HEK293 (cell line): ENCODE data around the gene IL3RA.

Experiments
- CTCF ChIA-PET: fragments of 350-600 bp; formaldehyde crosslinking; extraction: SDS; loops from one replicate; lab custom pipeline; 2021; ENCODE audit warnings: antibody characterized with exemption; lab: Yijun Ruan, JAX
- POLR2A ChIA-PET: fragments of 300-600 bp; formaldehyde crosslinking; extraction: SDS; loops from one replicate; lab custom pipeline; 2020; ENCODE audit warnings: antibody characterized with exemption, inconsistent platforms; lab: Yijun Ruan, JAX
- H3K27ac ChIP-seq: fragments of 200-500 bp; sonication (Bioruptor generic); 2 replicates; pipeline ENCODE4 v1.5.1; 2014; ENCODE audit warnings: low read depth, low read length, control low read depth, inconsistent platforms; ENCODE audit errors: extremely low read depth
- H3K36me3 ChIP-seq, 2 experiments: fragments of 200-500 bp in 1 of 2; sonication (Bioruptor generic) in 1 of 2; 1 replicate in 1 of 2; 2 replicates in 1 of 2; pipeline ENCODE4 v1.5.1; 2014 to 2017; ENCODE audit warnings: inconsistent platforms in 2 of 2, low read length in 2 of 2; ENCODE audit not compliant: control insufficient read depth in 2 of 2, insufficient read depth in 1 of 2
- H3K4me1 ChIP-seq: fragments of 200-500 bp; sonication (Bioruptor generic); 2 replicates; pipeline ENCODE4 v1.5.1; 2014; ENCODE audit warnings: mild to moderate bottlenecking, low read length, inconsistent platforms; ENCODE audit not compliant: control insufficient read depth, insufficient read depth
- H3K4me3 ChIP-seq: 2 replicates; pipeline ENCODE4 v1.5.1; 2011; ENCODE audit warnings: low read depth, mild to moderate bottlenecking, control low read depth, low read length, moderate library complexity
- H3K9me3 ChIP-seq: fragments of 200-500 bp; sonication (Bioruptor generic); 2 replicates; pipeline ENCODE4 v1.5.1; 2014; ENCODE audit warnings: low read depth, low read length, inconsistent platforms; ENCODE audit not compliant: control insufficient read depth, insufficient read depth
- GLIS1 ChIP-seq: fragments of 450-650 bp; formaldehyde crosslinking; IDR thresholded peaks from 2 replicates; pipeline ENCODE4 v1.5.1; 2016; ENCODE audit warnings: missing biosample characterization, missing genetic modification characterization
- GLIS2 ChIP-seq: fragments of 450-650 bp; formaldehyde crosslinking; IDR thresholded peaks from 2 replicates; pipeline ENCODE4 v1.5.1; 2016; ENCODE audit warnings: missing biosample characterization, missing genetic modification characterization
- HOXD13 ChIP-seq: sonication (generic); formaldehyde crosslinking; IDR thresholded peaks from 2 replicates; pipeline ENCODE4 v1.8.0; 2022; ENCODE audit warnings: missing genetic modification reagents, borderline replicate concordance
- SALL2 ChIP-seq: fragments of 450-650 bp; formaldehyde crosslinking; IDR thresholded peaks from 2 replicates; pipeline ENCODE4 v1.5.0; 2017; ENCODE audit warnings: missing biosample characterization, mild to moderate bottlenecking, missing genetic modification characterization, borderline replicate concordance
- ZFHX2 ChIP-seq: fragments of 450-650 bp; formaldehyde crosslinking; conservative IDR thresholded peaks from 2 replicates; pipeline ENCODE4 v1.5.1; 2016; ENCODE audit warnings: missing biosample characterization, missing genetic modification characterization
- ZIC2 ChIP-seq: fragments of 450-650 bp; formaldehyde crosslinking; IDR thresholded peaks from 2 replicates; pipeline ENCODE4 v1.5.1; 2016; ENCODE audit warnings: missing biosample characterization, missing genetic modification characterization
- ZNF121 ChIP-seq: fragments of 450-650 bp; formaldehyde crosslinking; IDR thresholded peaks from 2 replicates; pipeline ENCODE4 v1.5.1; 2016; ENCODE audit warnings: missing biosample characterization, missing genetic modification characterization
- ZNF138 ChIP-seq: fragments of 450-650 bp; formaldehyde crosslinking; IDR thresholded peaks from 2 replicates; pipeline ENCODE4 v1.5.1; 2016; ENCODE audit warnings: missing biosample characterization, missing genetic modification characterization, borderline replicate concordance
- ZNF223 ChIP-seq: fragments of 450-650 bp; formaldehyde crosslinking; IDR thresholded peaks from 2 replicates; pipeline ENCODE4 v1.5.1; 2016; ENCODE audit warnings: missing biosample characterization, missing genetic modification characterization
- ZNF335 ChIP-seq: fragments of 450-650 bp; formaldehyde crosslinking; conservative IDR thresholded peaks from 2 replicates; pipeline ENCODE4 v1.5.1; 2016; ENCODE audit warnings: missing biosample characterization, missing genetic modification characterization
- ZNF48 ChIP-seq: fragments of 450-650 bp; formaldehyde crosslinking; IDR thresholded peaks from 2 replicates; pipeline ENCODE4 v1.5.1; 2016; ENCODE audit warnings: missing biosample characterization, missing genetic modification characterization
- ZNF654 ChIP-seq: fragments of 450-650 bp; formaldehyde crosslinking; IDR thresholded peaks from 2 replicates; pipeline ENCODE4 v1.5.1; 2016; ENCODE audit warnings: low read depth, missing biosample characterization, missing genetic modification characterization
- ZNF776 ChIP-seq: fragments of 450-650 bp; formaldehyde crosslinking; IDR thresholded peaks from 2 replicates; pipeline ENCODE4 v1.5.0; 2017; ENCODE audit warnings: missing biosample characterization, missing genetic modification characterization, borderline replicate concordance
- TF ChIP-seq, protein P1 (sequence below): fragments of 450-650 bp; formaldehyde crosslinking; IDR thresholded peaks from 2 replicates; pipeline ENCODE4 v1.5.1; 2016; ENCODE audit warnings: missing biosample characterization, missing genetic modification characterization
- TF ChIP-seq, protein P2 (sequence below): fragments of 450-650 bp; formaldehyde crosslinking; IDR thresholded peaks from 2 replicates; pipeline ENCODE4 v1.5.1; 2017; ENCODE audit warnings: missing biosample characterization, missing genetic modification characterization
- TF ChIP-seq, protein P3 (sequence below): fragments of 450-650 bp; formaldehyde crosslinking; IDR thresholded peaks from 2 replicates; pipeline ENCODE4 v1.5.1; 2016; ENCODE audit warnings: missing biosample characterization, missing genetic modification characterization
- TF ChIP-seq, protein P4 (sequence below): fragments of 450-650 bp; formaldehyde crosslinking; IDR thresholded peaks from 2 replicates; pipeline ENCODE4 v1.5.1; 2016; ENCODE audit warnings: missing biosample characterization, missing genetic modification characterization
- TF ChIP-seq, protein P5 (sequence below): fragments of 450-650 bp; formaldehyde crosslinking; conservative IDR thresholded peaks from 2 replicates; pipeline ENCODE4 v1.5.1; 2016; ENCODE audit warnings: low read depth, missing biosample characterization, missing genetic modification characterization

IL3RA gene

DNA sequence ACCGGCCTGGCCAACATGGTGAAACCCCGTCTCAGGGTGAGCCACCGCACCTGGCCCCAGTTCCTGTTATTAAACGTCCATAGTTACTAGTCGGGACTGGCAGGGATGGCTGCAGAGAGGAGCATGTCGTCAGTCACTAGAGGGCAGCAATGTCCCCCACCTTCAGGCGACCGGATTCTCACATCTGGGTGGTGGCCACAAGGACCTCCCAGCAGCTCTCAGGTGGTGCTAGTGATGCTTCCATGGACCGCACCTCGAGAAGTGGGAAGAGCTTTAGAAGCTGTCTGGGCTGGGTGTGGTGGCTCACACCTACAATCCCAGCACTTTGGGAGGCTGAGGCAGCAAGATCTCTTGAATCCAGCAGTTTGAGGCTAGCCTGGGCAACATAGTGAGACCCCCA, 13.3 kb upstream of the IL3RA start:
- Histone ChIP-seq H3K36me3 (no peaks in the 10 kb centered on the region), H3K4me3 (no peak overlapping the region), H3K9me3 (no peaks in the 10 kb centered on the region), H3K27ac (no peak overlapping the region), H3K4me1 (no peaks in the 10 kb centered on the region)
- TF ChIP-seq, protein P1, sequence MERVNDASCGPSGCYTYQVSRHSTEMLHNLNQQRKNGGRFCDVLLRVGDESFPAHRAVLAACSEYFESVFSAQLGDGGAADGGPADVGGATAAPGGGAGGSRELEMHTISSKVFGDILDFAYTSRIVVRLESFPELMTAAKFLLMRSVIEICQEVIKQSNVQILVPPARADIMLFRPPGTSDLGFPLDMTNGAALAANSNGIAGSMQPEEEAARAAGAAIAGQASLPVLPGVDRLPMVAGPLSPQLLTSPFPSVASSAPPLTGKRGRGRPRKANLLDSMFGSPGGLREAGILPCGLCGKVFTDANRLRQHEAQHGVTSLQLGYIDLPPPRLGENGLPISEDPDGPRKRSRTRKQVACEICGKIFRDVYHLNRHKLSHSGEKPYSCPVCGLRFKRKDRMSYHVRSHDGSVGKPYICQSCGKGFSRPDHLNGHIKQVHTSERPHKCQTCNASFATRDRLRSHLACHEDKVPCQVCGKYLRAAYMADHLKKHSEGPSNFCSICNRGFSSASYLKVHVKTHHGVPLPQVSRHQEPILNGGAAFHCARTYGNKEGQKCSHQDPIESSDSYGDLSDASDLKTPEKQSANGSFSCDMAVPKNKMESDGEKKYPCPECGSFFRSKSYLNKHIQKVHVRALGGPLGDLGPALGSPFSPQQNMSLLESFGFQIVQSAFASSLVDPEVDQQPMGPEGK (tag by site-specific recombination): peak; percentile 11; the same call in 1 of the 2 replicates
- no peak for TF ChIP-seq SALL2
- peak; percentile 52 for TF ChIP-seq GLIS1 (tag by site-specific recombination)
- TF ChIP-seq, protein P2, sequence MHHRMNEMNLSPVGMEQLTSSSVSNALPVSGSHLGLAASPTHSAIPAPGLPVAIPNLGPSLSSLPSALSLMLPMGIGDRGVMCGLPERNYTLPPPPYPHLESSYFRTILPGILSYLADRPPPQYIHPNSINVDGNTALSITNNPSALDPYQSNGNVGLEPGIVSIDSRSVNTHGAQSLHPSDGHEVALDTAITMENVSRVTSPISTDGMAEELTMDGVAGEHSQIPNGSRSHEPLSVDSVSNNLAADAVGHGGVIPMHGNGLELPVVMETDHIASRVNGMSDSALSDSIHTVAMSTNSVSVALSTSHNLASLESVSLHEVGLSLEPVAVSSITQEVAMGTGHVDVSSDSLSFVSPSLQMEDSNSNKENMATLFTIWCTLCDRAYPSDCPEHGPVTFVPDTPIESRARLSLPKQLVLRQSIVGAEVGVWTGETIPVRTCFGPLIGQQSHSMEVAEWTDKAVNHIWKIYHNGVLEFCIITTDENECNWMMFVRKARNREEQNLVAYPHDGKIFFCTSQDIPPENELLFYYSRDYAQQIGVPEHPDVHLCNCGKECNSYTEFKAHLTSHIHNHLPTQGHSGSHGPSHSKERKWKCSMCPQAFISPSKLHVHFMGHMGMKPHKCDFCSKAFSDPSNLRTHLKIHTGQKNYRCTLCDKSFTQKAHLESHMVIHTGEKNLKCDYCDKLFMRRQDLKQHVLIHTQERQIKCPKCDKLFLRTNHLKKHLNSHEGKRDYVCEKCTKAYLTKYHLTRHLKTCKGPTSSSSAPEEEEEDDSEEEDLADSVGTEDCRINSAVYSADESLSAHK (tag by site-specific recombination): no peak
- TF ChIP-seq, protein P3, sequence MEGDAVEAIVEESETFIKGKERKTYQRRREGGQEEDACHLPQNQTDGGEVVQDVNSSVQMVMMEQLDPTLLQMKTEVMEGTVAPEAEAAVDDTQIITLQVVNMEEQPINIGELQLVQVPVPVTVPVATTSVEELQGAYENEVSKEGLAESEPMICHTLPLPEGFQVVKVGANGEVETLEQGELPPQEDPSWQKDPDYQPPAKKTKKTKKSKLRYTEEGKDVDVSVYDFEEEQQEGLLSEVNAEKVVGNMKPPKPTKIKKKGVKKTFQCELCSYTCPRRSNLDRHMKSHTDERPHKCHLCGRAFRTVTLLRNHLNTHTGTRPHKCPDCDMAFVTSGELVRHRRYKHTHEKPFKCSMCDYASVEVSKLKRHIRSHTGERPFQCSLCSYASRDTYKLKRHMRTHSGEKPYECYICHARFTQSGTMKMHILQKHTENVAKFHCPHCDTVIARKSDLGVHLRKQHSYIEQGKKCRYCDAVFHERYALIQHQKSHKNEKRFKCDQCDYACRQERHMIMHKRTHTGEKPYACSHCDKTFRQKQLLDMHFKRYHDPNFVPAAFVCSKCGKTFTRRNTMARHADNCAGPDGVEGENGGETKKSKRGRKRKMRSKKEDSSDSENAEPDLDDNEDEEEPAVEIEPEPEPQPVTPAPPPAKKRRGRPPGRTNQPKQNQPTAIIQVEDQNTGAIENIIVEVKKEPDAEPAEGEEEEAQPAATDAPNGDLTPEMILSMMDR: peak; percentile 15; the same call in 1 of the 2 replicates
- peak; percentile 36 for TF ChIP-seq ZNF654 (tag by site-specific recombination)
- TF ChIP-seq GLIS2 (tag by site-specific recombination): peak; percentile 25; the same call in 1 of the 2 replicates
- peak; percentile 85 for TF ChIP-seq ZNF121 (tag by site-specific recombination)
- CTCF ChIA-PET: no interaction called here
- POLR2A ChIA-PET: no interaction called here

DNA sequence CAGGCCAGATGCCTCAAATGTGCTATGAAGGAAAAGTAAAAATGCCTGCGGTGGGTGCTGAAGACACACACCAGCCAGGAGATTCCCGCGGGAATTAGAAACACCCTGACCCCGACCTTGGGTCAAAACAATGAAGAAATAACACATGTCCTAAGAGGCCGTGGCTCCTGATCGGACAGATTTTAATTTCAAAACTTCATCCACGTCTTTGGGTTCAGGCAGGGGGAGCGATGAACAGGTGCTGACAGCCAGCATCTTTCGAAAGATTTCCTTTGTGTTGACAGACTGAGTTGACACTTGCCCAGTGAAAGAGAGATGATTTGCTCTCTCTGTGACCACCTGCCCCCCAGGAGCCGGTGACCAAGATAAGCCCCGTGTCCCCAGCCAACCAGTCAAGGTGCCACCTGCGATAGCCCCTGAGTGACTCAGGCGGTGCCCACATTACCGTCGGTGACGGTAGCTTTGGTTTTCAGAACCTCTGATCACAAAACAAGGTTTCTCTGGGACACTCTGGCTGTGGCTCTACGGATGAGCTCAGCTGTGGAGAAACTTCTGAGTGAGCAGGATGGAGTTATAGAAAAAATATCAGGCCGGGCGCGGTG, 11.0 kb upstream of the IL3RA start:
- H3K4me3 ChIP-seq: no peak overlapping the region
- no peaks in the 10 kb centered on the region for H3K9me3 ChIP-seq
- H3K36me3 ChIP-seq: no peaks in the 10 kb centered on the region
- no peak overlapping the region for H3K27ac ChIP-seq
- ChIA-PET POLR2A (no interaction called here), CTCF (no interaction called here)
- H3K4me1 ChIP-seq: no peaks in the 10 kb centered on the region
- TF ChIP-seq ZNF48 (tag by site-specific recombination): no peak
- no peak for TF ChIP-seq ZFHX2
- no peak for TF ChIP-seq ZNF223
- no peak for TF ChIP-seq ZNF335 (tag by site-specific recombination)
- TF ChIP-seq, protein P4, sequence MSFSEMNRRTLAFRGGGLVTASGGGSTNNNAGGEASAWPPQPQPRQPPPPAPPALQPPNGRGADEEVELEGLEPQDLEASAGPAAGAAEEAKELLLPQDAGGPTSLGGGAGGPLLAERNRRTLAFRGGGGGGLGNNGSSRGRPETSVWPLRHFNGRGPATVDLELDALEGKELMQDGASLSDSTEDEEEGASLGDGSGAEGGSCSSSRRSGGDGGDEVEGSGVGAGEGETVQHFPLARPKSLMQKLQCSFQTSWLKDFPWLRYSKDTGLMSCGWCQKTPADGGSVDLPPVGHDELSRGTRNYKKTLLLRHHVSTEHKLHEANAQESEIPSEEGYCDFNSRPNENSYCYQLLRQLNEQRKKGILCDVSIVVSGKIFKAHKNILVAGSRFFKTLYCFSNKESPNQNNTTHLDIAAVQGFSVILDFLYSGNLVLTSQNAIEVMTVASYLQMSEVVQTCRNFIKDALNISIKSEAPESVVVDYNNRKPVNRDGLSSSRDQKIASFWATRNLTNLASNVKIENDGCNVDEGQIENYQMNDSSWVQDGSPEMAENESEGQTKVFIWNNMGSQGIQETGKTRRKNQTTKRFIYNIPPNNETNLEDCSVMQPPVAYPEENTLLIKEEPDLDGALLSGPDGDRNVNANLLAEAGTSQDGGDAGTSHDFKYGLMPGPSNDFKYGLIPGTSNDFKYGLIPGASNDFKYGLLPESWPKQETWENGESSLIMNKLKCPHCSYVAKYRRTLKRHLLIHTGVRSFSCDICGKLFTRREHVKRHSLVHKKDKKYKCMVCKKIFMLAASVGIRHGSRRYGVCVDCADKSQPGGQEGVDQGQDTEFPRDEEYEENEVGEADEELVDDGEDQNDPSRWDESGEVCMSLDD (tag by site-specific recombination): no peak
- no peak for TF ChIP-seq ZNF138 (tag by site-specific recombination)
- TF ChIP-seq ZNF776: no peak
- no peak for TF ChIP-seq ZIC2 (tag by site-specific recombination)
- no peak for TF ChIP-seq HOXD13 (CRISPR knock-in tag)
- TF ChIP-seq, protein P2 (tag by site-specific recombination): no peak
- TF ChIP-seq, protein P5, sequence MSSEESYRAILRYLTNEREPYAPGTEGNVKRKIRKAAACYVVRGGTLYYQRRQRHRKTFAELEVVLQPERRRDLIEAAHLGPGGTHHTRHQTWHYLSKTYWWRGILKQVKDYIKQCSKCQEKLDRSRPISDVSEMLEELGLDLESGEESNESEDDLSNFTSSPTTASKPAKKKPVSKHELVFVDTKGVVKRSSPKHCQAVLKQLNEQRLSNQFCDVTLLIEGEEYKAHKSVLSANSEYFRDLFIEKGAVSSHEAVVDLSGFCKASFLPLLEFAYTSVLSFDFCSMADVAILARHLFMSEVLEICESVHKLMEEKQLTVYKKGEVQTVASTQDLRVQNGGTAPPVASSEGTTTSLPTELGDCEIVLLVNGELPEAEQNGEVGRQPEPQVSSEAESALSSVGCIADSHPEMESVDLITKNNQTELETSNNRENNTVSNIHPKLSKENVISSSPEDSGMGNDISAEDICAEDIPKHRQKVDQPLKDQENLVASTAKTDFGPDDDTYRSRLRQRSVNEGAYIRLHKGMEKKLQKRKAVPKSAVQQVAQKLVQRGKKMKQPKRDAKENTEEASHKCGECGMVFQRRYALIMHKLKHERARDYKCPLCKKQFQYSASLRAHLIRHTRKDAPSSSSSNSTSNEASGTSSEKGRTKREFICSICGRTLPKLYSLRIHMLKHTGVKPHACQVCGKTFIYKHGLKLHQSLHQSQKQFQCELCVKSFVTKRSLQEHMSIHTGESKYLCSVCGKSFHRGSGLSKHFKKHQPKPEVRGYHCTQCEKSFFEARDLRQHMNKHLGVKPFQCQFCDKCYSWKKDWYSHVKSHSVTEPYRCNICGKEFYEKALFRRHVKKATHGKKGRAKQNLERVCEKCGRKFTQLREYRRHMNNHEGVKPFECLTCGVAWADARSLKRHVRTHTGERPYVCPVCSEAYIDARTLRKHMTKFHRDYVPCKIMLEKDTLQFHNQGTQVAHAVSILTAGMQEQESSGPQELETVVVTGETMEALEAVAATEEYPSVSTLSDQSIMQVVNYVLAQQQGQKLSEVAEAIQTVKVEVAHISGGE (tag by site-specific recombination): no peak
